SK-N-SH treated with all-trans-retinoic acid at 6 μM for 48 hours (cell line): ENCODE measurements around the gene SLC3A2.

ENCODE experiments used
- CSDC2 ChIP-seq: fragments of 250-450 bp; sonication (Bioruptor Pico); IDR thresholded peaks from 2 replicates; pipeline ENCODE4 v1.5.0; 2020; ENCODE audit warnings: mild to moderate bottlenecking, moderate library complexity
- ESRRG ChIP-seq: fragments of 250-450 bp; sonication (Bioruptor Pico); IDR thresholded peaks from 2 replicates; pipeline ENCODE4 v1.6.1; 2021; ENCODE audit warnings: mild to moderate bottlenecking
- ISL1 ChIP-seq: fragments of 250-450 bp; sonication (Bioruptor Pico); IDR thresholded peaks from 2 replicates; pipeline ENCODE4 v2.1.2; 2022; ENCODE audit warnings: mild to moderate bottlenecking, moderate library complexity
- OSR1 ChIP-seq: fragments of 250-450 bp; sonication (Bioruptor Pico); IDR thresholded peaks from 2 replicates; pipeline ENCODE4 v1.8.0; 2022; ENCODE audit warnings: moderate library complexity, mild to moderate bottlenecking, inconsistent platforms
- PPARA ChIP-seq: fragments of 250-450 bp; sonication (Bioruptor Pico); IDR thresholded peaks from 2 replicates; pipeline ENCODE4 v1.5.0; 2020; ENCODE audit warnings: mild to moderate bottlenecking, borderline replicate concordance
- RARB ChIP-seq: fragments of 250-450 bp; sonication (Bioruptor Pico); IDR thresholded peaks from 2 replicates; pipeline ENCODE4 v1.8.0; 2021; ENCODE audit warnings: mild to moderate bottlenecking, moderate library complexity
- SNAI2 ChIP-seq: fragments of 250-450 bp; sonication (Bioruptor Pico); IDR thresholded peaks from 2 replicates; pipeline ENCODE4 v1.5.0; 2020; ENCODE audit warnings: mild to moderate bottlenecking, moderate library complexity
- ZFP30 ChIP-seq: fragments of 450-650 bp; formaldehyde crosslinking; IDR thresholded peaks from 2 replicates; pipeline ENCODE4 v1.5.0; 2022; ENCODE audit warnings: mild to moderate bottlenecking, moderate library complexity
- ZNF8 ChIP-seq: fragments of 450-650 bp; formaldehyde crosslinking; IDR thresholded peaks from 2 replicates; pipeline ENCODE4 v1.5.0; 2020; ENCODE audit warnings: mild to moderate bottlenecking, moderate library complexity
- TF ChIP-seq, protein P1 (sequence below): fragments of 250-450 bp; sonication (Bioruptor Pico); IDR thresholded peaks from 2 replicates; pipeline ENCODE4 v1.8.0; 2020; ENCODE audit warnings: mild to moderate bottlenecking, moderate library complexity, borderline replicate concordance
- TF ChIP-seq, protein P2 (sequence below): fragments of 250-450 bp; sonication (Bioruptor Pico); IDR thresholded peaks from 2 replicates; pipeline ENCODE4 v1.5.0; 2020; ENCODE audit warnings: mild to moderate bottlenecking, moderate library complexity

DNA sequence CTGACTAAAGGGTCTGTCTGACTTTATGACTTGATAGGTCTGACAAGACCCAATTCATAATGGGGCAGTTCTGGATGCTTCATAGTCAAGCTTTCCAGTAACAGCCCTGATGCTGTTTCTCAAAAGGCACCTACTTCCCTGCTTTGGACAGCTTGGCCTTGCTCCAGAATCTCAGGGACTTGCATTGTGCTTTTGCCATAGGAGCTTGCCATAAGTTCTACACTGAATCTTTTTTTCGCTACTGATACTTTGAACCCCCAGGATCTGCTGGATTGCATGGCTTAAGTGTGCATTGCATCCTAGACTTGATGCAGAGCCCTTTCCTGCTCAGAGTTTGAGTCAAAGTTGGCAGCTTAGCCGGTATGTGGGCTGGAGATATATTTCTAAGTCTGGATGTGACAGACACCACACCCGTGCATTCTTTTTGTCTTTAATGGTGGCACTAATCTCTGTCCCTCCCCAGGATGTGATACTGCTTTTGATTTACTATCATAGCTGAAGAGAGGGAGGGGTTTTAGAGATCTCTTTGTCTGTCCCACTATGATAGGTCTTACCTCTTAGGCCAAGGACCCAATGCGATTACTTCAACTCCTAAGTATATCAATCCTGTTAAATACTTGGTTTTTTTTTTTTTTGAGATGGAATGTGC is 16.9 kb upstream of the SLC3A2 start:
- no peak for TF ChIP-seq ZNF8
- no peak for TF ChIP-seq OSR1
- no peak for TF ChIP-seq ZFP30 (CRISPR knock-in tag)
- no peak for TF ChIP-seq CSDC2 (CRISPR knock-in tag)
- TF ChIP-seq SNAI2 (CRISPR knock-in tag): no peak
- no peak for TF ChIP-seq RARB (CRISPR knock-in tag)
- TF ChIP-seq PPARA: no peak
- TF ChIP-seq, protein P1, sequence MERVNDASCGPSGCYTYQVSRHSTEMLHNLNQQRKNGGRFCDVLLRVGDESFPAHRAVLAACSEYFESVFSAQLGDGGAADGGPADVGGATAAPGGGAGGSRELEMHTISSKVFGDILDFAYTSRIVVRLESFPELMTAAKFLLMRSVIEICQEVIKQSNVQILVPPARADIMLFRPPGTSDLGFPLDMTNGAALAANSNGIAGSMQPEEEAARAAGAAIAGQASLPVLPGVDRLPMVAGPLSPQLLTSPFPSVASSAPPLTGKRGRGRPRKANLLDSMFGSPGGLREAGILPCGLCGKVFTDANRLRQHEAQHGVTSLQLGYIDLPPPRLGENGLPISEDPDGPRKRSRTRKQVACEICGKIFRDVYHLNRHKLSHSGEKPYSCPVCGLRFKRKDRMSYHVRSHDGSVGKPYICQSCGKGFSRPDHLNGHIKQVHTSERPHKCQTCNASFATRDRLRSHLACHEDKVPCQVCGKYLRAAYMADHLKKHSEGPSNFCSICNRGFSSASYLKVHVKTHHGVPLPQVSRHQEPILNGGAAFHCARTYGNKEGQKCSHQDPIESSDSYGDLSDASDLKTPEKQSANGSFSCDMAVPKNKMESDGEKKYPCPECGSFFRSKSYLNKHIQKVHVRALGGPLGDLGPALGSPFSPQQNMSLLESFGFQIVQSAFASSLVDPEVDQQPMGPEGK: no peak
- no peak for TF ChIP-seq ISL1 (CRISPR knock-in tag)
- TF ChIP-seq, protein P2, sequence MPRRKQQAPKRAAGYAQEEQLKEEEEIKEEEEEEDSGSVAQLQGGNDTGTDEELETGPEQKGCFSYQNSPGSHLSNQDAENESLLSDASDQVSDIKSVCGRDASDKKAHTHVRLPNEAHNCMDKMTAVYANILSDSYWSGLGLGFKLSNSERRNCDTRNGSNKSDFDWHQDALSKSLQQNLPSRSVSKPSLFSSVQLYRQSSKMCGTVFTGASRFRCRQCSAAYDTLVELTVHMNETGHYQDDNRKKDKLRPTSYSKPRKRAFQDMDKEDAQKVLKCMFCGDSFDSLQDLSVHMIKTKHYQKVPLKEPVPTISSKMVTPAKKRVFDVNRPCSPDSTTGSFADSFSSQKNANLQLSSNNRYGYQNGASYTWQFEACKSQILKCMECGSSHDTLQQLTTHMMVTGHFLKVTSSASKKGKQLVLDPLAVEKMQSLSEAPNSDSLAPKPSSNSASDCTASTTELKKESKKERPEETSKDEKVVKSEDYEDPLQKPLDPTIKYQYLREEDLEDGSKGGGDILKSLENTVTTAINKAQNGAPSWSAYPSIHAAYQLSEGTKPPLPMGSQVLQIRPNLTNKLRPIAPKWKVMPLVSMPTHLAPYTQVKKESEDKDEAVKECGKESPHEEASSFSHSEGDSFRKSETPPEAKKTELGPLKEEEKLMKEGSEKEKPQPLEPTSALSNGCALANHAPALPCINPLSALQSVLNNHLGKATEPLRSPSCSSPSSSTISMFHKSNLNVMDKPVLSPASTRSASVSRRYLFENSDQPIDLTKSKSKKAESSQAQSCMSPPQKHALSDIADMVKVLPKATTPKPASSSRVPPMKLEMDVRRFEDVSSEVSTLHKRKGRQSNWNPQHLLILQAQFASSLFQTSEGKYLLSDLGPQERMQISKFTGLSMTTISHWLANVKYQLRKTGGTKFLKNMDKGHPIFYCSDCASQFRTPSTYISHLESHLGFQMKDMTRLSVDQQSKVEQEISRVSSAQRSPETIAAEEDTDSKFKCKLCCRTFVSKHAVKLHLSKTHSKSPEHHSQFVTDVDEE: no peak
- TF ChIP-seq ESRRG (CRISPR knock-in tag): no peak
